ENCODE data around the gene PSD2.

PSD2 gene

GRCh38 chr5:139837711-139838380 is 42.2 kb downstream of the PSD2 start:
- DNase-seq (ENCODE audit: low read depth): no peak

DNA sequence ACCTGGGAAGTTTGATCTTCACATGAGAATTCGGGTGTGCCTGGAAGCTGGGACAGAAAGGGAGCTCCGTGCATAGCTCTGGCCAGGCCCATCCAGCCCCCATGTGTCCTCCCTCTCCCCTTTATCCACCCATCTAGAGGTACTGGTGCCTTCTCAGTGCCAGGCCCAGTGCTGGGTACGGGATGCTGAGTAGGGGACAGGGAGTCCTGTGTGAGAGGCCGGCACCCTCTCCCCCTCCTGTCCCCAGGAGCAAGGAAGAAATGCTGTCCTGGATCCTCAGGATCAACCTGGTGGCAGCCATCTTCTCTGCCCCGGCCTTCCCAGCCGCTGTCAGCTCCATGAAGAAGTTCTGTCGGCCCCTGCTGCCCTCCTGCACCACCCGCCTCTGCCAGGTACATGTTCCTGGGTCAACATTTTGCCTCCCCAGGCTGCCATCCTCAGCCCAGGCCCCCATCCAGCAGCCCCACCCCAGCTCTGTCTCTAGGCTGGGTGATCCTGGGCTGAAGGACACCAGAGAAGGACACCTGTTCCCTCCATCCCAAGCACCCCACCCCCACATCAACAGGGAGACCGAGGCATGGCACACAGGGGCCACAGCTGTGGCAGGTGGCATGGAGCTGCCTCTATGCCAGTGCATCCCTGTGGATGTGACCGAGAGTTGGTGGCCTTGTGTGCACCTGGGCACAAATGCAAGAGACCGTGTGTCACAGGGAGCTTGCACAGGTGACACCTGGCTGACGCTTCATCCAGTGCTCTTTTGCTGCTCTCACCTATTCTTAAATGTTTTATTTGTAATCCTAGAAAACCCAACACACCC is 43.0 kb downstream of the PSD2 start:
- no peak for DNase-seq (ENCODE audit: low read depth)

DNA sequence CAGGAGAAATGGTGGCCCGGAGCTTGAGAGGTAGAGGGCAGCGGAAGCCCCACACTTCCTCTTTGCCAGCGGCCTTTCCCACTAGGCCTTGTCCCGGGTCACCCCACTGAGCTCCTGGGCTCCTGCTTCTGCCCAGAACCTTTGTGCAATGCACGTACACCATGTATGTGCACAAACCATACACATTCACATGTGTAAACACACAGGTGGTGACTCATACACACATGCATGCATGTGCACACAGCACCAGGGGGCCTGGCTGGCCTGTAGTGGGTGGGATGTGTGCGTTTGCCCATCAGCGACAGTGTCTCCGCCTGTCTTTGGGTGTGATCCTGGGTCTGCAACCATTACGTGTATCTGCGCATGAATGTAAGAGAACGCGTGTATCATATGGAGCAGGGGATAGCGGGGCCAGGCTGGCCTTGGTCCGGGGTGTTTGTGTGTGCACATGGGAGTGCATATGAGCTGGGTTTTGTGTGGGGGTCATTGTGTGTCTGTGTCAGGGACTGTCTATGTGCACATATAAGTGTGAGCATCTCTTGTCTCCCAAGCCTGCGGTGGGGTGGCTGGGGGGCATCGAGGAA is 43.7 kb downstream of the PSD2 start:
- DNase-seq (ENCODE audit: low read depth): no peak

GRCh38 chr5:139839918-139840317 is 44.3 kb downstream of the PSD2 start:
- no peak for DNase-seq (ENCODE audit: low read depth)

GRCh38 chr5:139841549-139841948 is 45.9 kb downstream of the PSD2 start:
- no peak for DNase-seq (ENCODE audit: low read depth)

GRCh38 chr5:139842321-139842720 is 46.7 kb downstream of the PSD2 start:
- no peak for DNase-seq (ENCODE audit: low read depth)

- DNase-seq (ENCODE audit: low read depth): no peak
Measured at GRCh38 chr5:139843991-139844390, 48.4 kb downstream of the PSD2 start.

DNA sequence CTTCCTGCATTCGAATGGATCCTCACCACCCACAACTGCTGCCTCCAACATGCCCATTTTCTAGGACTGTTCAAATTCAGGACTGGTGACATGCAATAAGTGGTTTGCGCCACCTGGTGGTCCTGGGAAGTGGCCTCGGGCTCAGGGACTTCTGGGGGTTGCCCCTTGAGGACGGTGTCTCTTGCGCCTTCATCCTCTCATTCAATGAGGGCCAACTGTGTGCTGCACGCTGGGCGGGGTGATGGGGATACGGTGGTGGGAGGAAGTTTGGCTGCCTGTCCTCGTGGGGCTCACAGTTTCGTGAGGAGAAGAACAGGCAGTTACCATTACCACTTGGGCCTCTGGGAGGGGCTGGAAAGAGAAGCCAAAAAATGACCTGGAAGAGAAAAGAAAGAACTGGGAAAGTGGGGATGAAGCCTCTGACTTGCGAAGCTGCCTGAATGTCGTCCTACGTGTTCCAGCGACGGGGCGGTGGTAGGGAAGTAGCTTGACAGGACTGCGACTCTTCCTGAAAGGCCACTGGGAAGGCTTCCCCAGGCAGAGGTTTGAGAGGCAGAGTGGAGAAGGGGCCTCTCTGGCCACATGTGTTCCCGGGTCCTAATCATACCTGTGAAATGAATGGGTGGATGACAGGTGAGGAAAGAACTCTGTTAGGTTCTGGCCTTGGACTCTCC is 49.0 kb downstream of the PSD2 start:
- DNase-seq (ENCODE audit: low read depth): peak; percentile 9

- no peak for DNase-seq (ENCODE audit: low read depth)
Measured at GRCh38 chr5:139845846-139846681, 50.5 kb downstream of the PSD2 start.

DNA sequence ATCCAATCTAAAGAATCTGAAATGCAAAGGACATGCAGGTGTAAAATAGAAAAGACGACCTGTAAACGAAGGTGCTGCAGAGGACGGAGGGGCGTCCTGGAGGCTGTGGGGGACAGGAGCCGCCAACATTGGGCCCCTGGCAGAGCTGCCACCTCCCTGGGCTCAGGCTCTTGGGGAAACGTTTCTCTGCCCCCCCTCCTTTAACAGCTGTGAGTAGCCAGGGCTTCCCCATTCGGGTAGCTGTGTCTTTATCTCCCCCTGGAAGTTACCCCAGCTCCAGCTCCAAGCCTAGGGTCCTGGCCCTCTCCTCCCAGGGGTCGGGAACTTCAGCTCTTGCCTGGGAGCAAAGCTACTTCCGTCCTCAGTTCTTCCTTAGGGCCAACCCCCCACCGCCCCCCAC is 51.5 kb downstream of the PSD2 start:
- no peak for DNase-seq (ENCODE audit: low read depth)

DNA sequence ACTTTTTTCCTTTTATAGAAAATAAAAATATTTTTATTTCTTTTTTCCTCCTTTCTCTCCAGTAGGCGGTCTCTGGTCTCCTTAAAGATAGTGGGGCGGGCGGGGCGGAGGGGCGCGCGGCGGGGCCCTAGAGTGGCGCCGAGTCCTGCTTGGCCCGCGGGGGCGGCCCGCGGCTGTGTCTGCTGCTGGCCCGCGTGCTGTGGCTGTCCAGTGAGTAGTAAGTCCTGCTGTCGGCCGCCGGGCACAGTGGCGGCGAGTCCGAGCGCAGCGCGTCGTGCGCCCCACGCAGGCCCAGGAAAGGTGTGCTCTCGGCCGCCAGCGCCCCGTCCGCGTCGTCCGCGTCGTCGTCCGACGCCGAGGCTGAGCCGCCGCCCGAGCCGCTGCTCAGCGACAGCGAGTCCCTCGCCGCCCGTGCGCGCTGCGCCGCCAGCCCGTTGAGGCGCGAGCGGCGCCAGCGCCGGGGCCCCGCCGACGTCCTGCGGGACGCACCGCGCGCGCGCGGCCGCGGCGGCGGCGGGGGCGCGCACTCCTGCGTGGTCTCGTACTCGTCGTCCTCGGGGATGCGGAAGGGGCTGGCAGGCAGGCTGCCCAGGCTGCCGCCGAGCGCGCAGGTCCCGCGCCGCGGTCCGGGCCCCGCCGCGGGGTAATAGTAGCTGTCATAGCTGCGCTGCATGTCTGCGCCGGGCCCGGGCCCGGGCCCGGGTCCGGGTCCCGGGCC is 52.3 kb downstream of the PSD2 start:
- DNase-seq (ENCODE audit: low read depth): no peak

- no peak for DNase-seq (ENCODE audit: low read depth)
Measured at GRCh38 chr5:139848508-139849100, 53.0 kb downstream of the PSD2 start.

DNA sequence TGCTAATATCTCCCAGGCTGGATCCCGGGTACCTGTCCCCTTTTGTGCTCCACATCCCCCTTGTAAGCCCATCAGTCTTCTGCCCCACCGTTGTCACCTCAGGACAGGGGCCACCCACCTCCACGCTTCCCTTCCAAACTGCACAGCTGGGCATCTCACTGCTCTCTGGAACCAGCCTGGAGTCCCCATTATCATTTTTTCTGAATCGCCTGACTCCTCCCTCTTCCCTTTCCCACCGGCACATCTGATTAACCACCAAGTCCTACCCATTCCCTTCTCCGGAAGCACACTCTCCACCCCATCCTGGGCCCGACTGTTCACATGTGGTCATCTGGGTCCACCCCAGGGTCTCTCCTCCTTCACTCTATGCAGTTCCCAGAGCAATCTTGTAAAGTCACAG is 53.9 kb downstream of the PSD2 start:
- DNase-seq (ENCODE audit: low read depth): no peak

DNA sequence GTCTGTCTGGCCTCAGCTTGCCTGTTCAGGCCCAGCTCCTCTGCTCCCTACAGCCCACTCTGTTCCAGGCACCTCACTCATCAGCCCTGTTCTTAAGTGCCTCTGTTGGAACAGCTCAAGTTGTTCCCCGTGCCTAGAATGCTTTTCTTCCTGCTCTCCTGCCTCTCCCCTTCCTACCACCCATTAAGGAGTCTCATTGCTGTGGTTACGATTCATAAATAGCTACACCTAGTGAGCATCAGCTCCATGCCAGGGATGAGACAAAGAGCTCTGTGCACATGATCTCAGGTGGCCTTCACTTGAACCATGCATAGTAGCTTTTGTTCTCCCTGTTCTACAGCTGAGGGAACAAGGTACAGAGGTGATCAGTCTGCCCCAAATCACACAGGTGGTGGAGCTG is 54.3 kb downstream of the PSD2 start:
- no peak for DNase-seq (ENCODE audit: low read depth)

DNA sequence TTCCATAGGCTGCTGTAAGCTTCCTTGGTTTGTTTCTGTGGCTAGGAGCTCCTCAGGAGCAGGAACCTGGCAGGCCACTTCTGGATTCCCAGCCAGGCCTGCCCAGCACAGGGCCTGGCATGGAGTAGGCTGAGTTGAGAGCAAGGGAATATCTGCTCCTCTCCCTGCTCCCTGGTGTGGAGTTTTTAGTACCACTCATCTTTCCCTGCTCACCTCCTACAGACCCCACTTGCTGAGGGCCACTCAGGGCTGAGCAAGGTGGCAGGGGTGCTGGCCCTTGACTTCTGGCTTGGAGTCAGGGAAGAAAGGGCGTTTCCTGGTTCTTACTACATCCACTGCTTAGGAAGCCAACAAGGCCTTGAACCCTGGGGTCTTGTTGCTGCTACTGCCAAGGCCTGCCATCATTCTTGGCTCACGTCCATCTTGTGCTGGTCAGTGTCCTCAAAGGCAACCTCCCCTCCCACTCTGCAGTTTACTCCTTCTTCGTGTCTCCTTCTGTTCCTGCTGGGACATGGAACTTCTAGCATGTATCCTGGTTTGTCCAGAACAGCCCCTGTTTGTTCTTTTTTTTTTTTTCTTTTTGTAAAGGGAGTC is 54.9 kb downstream of the PSD2 start:
- no peak for DNase-seq (ENCODE audit: low read depth)

DNA sequence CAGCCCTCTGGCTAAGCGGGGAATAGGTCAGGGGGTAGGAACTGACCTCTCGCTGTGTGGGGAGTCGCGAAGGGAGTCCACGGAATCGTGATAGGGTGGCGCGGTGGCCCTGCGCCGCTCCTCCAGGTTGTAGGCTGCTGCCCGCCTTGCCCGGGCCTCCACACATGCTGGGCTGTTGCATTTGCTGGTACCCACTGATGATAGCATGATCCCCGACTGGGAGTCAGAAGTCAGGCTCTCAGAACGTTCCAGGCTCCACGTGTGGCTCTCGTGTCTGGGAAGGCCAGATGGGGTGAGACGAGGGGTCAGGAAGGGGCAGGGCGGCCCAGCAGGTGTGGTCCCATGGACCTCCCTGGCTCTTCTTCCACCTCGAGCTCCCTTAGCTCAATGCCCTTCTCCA is 56.0 kb downstream of the PSD2 start:
- DNase-seq (ENCODE audit: low read depth): no peak

DNA sequence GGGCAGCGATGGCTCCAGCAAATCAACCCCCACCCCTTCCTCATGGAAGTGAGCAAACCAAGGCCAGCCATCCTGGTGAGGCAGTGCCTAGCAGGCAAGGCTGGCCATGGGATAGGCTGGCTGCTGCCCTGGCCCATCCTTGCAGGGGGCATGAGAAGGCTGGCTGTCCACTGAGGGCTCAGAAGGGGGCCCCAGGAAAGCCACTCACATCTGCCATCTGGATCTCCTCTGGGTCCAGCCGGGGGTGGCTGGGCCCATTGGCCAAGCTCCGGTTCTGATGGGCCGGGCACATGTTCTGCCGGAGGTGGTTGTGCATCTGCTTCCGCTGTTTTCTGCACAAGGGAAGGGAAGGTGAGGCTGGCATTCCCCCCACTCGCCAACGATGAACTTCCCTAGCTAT is 57.1 kb downstream of the PSD2 start:
- DNase-seq (ENCODE audit: low read depth): no peak

DNA sequence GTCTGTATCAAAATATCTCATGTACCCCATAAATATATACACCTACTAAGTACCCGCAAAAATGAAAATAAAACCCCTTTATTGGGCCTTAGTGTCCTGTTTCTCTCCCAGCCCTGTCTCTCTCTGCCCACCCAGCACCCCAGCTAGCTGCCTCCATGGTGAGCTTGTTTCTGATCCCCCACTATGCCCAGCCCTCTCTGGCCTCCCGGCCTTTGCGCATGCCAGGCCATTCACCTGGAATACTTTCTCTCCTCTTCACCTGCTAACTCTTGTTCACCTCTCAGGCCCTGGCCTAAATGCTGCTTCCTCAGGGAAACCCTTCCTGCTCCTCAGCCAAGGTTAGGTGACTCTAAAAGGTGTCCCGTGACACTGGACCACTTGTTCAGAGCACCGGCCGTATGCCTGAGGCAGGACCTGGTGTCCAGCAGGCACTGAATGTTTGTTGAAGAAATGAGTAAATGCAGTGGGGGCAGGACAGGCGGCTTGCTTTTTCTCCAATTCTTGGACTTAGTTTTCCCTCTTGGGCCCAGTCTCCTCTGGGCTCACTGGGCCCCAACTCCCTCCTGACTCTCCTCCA is 58.5 kb downstream of the PSD2 start:
- DNase-seq (ENCODE audit: low read depth): no peak

DNA sequence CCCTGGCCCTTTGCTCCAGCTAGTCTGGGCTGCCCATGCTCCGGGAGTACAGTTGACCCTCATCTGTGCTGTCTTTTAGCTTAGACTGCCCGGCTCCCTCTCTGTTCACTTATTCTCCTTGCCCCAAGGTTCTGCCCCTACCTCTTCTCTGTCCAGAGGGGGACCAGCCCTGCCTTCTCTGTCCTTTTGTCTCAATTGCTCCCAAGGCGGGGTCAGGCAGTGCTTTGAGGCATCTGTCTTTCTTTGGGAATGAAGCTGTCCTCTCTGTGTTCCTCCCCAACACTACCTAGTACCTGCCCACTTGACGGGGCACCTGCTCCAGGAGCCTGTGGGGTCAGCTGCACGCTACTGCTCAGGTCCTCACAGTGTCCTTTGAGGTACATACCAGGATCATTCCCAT is 59.3 kb downstream of the PSD2 start:
- DNase-seq (ENCODE audit: low read depth): no peak

DNA sequence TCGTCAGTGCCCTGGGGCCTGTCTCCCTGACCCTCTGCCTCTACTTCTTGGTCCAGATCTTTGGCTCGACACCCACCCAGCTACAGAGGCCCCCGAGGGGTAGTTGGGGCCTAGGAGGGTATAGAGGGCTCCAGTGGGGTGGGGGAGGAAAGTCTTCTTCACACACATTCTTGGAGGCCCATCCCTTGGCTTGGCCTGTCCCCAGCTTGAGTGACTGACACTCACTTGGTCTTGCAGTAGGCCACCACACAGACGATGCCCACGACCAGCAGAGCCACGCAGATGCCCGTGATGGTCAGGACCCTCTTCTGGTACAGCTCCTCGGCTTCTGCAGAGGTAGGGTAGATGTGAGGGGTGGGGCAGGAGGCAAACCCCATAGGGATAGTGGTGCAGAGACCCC is 59.8 kb downstream of the PSD2 start:
- DNase-seq (ENCODE audit: low read depth): no peak
